ENCODE data around the gene TIMM23.

DNA sequence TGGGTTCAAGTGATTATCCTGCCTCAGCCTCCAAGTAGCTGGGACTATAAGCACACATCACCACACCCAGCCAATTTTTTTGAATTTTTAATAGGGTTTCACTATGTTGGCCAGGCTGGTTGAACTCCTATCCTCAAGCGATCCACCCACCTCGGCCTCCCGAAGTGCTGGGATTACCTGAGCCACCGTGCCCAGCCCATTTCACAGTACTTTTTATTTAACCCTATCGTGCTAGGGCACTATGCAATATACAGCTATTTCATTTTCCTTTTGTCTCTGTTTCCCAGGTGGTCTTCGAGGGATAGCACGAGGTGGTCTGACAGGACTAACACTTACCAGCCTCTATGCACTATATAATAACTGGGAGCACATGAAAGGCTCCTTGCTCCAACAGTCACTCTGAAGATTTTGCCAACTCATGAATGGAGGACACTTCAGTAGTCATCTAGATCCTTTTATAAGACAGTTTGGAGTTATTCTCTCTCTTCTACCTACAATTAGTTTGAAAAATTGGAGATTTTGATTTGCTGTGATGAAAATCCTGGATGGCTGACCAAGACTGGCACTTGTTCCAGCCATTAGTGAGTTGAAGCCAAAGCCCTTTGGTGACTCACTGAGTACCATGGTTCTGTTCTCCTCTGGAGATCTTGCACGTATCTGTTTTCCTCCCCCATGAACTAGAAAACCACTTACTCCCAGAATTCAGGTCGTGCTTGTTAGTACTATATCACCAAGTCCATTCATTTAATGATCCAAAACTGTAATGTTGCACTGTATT lies 30.8 kb downstream of the TIMM23 start:
- TF ChIP-seq POLR2A (IDR thresholded peaks at IDR 0.05) = no peak
- TF ChIP-seq, protein P1, sequence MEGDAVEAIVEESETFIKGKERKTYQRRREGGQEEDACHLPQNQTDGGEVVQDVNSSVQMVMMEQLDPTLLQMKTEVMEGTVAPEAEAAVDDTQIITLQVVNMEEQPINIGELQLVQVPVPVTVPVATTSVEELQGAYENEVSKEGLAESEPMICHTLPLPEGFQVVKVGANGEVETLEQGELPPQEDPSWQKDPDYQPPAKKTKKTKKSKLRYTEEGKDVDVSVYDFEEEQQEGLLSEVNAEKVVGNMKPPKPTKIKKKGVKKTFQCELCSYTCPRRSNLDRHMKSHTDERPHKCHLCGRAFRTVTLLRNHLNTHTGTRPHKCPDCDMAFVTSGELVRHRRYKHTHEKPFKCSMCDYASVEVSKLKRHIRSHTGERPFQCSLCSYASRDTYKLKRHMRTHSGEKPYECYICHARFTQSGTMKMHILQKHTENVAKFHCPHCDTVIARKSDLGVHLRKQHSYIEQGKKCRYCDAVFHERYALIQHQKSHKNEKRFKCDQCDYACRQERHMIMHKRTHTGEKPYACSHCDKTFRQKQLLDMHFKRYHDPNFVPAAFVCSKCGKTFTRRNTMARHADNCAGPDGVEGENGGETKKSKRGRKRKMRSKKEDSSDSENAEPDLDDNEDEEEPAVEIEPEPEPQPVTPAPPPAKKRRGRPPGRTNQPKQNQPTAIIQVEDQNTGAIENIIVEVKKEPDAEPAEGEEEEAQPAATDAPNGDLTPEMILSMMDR (IDR thresholded peaks at IDR 0.05) = no peak

Measured in sigmoid colon (tissue), 3 donors.